ENCODE results near the gene INPP4A.

INPP4A gene

DNA sequence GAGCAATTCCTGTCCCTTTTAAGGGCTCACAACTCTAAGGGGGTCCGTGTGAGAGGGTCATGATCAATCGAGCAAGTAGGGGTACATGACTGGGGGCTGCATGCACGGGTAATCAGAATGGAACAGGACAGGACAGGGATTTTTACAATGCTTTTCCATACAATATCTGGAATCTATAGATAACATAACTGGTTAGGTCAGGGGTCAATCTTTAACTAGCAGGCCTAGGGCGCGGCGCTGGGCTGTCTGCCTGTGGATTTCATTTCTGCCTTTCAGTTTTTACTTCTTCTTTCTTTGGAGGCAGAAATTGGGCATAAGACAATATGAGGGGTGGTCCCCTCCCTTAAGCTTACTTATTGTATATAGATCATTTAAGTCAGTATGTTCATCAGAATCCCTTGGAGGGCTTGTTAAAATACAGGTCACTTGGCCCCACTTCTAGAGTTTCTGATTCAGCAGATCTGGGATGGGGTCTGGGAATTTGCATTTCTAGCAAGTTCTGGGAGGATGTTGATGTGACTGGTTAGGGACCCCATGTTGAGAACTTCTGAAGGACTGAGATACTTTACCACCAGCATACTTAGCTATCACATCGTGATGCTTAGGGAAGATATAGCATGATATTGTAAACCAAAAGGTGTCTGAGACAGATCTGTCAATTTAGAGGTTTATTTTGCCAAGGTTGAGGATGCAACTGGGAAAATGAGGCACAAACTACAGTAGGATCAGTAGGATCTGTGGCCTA is 2.8 kb upstream of the INPP4A start:
- H3K27ac ChIP-seq, result no peak overlapping the region
- TF ChIP-seq ZFX (IDR thresholded peaks at IDR 0.05; ENCODE audit: borderline replicate concordance), result no peak
- TF ChIP-seq, protein P1, sequence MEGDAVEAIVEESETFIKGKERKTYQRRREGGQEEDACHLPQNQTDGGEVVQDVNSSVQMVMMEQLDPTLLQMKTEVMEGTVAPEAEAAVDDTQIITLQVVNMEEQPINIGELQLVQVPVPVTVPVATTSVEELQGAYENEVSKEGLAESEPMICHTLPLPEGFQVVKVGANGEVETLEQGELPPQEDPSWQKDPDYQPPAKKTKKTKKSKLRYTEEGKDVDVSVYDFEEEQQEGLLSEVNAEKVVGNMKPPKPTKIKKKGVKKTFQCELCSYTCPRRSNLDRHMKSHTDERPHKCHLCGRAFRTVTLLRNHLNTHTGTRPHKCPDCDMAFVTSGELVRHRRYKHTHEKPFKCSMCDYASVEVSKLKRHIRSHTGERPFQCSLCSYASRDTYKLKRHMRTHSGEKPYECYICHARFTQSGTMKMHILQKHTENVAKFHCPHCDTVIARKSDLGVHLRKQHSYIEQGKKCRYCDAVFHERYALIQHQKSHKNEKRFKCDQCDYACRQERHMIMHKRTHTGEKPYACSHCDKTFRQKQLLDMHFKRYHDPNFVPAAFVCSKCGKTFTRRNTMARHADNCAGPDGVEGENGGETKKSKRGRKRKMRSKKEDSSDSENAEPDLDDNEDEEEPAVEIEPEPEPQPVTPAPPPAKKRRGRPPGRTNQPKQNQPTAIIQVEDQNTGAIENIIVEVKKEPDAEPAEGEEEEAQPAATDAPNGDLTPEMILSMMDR (IDR thresholded peaks at IDR 0.05), result no peak

DNA sequence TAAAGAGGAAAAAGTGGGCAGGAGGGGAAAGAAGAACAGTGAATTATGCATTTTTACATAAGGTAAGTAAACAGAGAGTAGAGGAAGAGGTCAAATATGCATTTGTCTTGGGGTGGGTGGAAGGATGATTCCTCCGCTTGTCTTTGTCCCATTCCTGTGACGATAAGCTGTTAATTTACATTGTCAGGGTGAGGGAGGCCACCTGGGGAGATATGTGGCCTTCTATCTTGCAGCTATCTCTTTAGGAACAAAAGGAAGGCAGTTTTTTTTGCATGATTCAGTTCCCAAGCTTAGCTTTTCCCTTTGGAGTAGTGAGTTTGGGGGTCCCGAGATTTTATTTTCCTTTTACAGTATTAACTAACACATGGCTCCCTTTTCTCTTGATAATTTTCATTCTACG is 2.2 kb upstream of the INPP4A start:
- no peak for TF ChIP-seq ZFX (IDR thresholded peaks at IDR 0.05; ENCODE audit: borderline replicate concordance)
- TF ChIP-seq, protein P1 (IDR thresholded peaks at IDR 0.05), result no peak
- no peak overlapping the region for H3K27ac ChIP-seq

DNA sequence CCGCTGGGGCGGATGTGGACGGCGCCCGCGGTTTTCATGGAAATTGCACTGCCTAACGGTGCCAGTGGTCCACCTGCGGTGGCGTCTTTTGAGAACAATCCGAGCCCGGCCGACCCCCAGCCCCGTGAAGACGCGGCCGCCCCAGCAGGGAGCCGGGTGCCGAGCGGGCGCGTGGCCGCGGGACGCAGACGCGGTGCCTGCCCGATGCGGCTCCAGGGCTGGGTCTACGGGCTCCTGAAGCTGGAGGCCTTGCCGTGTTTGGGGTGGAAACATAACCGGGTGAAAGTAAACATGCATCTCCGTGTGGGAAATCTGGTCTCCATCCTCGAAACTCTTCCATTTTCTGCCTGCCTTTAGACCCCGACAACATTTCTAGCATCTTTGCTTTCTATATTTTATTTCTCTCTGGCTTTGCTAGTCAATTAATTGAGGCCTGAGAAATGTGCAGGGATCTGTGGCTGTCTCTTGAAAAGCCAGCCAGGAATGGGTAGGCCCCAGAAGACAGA is 572 bp downstream of the INPP4A start:
- H3K27ac ChIP-seq, result peak overlapping the region; percentile 42
- no peak for TF ChIP-seq ZFX (IDR thresholded peaks at IDR 0.05; ENCODE audit: borderline replicate concordance)
- TF ChIP-seq, protein P1 (IDR thresholded peaks at IDR 0.05), result peak; percentile 32

DNA sequence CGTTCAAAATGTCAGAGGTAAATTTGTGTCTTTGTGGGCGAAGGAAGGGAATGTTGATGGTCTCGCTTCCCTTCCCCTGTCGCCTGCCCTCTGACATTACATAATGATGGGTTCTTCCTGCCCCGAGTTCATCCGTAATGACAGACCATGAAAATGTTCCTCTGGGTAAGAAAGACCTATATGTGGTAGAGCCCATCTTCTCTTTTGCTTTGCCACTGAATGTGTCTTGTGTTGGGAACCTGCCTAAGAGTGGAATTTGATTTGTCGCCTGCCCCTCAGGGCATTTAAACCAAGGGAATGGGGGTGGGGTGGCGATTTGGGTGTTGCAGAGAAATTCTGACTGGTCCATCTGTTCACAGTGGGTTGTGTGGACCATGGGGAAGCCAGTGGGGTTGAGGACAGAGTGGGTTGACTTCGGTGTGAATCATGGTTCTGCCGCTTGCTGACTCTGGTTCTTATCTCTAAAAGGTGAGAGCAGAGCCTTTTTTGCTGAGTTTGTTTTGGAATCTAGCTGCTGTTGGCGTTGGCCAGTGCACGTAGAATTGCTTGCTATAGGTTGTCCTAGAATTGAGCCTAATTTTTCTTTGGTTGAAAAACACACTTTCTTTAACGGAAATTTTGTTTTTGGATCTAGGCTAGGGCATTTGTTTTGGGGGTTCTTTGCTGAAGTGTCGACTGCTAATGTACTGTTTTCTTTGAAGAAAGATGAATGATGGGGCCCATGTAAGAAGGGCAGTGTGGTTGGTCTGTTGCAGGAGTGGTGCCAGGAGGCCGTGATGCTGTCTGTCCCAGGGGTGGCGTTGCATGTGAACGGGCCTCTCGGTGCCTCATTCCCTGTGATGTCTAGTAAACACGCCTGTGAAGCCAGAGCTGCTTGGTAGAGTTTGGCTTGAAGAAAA is 1.3 kb downstream of the INPP4A start:
- H3K27ac ChIP-seq, result no peak overlapping the region
- TF ChIP-seq, protein P1 (IDR thresholded peaks at IDR 0.05), result no peak
- TF ChIP-seq ZFX (IDR thresholded peaks at IDR 0.05; ENCODE audit: borderline replicate concordance), result no peak

DNA sequence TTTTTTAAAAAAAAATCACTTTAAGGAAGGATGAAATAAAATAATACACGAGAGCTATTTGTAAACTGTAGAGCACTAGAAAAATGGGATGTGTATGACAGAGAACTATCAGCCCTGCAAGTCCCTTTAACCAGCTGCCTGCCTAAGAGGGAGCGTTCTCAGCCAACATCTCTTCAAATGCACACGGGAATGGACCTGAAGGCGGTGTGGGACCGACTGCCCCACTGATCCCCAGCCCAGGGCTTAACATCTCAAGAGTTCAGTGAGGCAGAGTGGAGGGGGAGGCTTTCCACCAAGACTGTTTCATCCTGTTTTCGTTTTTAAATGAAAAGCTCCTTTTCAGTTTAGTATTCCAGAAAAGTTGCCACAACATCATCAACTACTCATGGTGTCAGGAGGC is 2.2 kb downstream of the INPP4A start:
- no peak overlapping the region for H3K27ac ChIP-seq

GRCh38 chr2:98448441-98449145 is 3.9 kb downstream of the INPP4A start:
- no peak for TF ChIP-seq ZFX (IDR thresholded peaks at IDR 0.05; ENCODE audit: borderline replicate concordance)
- TF ChIP-seq, protein P1 (IDR thresholded peaks at IDR 0.05), result no peak
- H3K27ac ChIP-seq, result no peak overlapping the region

More for the DNA sequence above, 2.2 kb downstream of the INPP4A start:
- no peak for TF ChIP-seq ZFX (IDR thresholded peaks at IDR 0.05; ENCODE audit: borderline replicate concordance)
- TF ChIP-seq, protein P1 (IDR thresholded peaks at IDR 0.05), result no peak

All from 22Rv1 (cell line).